Activated CD8-positive, alpha-beta memory T cell treated with anti-CD3 and anti-CD28 coated beads for 24 hours (primary cell): ENCODE results near the gene ARMC5.

Source experiments
- DNase-seq: peaks from one replicate; pipeline ENCODE4 v3.0.0-alpha.2; 2020

Gene ARMC5

DNA sequence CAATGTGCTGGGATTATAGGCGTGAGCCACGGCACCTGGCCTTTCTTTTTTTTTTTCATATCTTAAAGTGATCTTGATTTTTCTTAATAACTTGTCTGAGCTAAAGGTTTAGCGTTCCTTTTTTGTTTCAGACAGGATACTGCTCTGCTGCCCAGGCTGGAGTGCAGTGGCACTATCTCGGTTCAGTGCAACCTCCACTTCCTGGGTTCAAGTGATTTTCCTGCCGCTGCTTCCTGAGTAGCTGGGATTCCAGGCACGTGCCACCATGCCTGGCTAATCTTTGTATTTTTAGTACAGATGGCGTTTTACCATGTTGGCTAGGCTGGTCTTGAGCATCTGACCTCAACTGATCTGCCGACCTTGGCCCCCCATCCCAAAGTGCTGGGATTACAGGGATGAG, 44.9 kb downstream of the ARMC5 start:
- no peak for DNase-seq

GRCh38 chr16:31505483-31505882, 46.2 kb downstream of the ARMC5 start:
- DNase-seq = no peak

- no peak for DNase-seq
Measured at GRCh38 chr16:31507617-31507928, 48.3 kb downstream of the ARMC5 start.

- DNase-seq = peak; percentile 93
Measured at GRCh38 chr16:31507929-31508705, 48.8 kb downstream of the ARMC5 start, which contains the start of gene RUSF1. RUSF1 (minus strand) TSS chr16:31508391; CDS start chr16:31508373, 18 bp downstream.

DNA sequence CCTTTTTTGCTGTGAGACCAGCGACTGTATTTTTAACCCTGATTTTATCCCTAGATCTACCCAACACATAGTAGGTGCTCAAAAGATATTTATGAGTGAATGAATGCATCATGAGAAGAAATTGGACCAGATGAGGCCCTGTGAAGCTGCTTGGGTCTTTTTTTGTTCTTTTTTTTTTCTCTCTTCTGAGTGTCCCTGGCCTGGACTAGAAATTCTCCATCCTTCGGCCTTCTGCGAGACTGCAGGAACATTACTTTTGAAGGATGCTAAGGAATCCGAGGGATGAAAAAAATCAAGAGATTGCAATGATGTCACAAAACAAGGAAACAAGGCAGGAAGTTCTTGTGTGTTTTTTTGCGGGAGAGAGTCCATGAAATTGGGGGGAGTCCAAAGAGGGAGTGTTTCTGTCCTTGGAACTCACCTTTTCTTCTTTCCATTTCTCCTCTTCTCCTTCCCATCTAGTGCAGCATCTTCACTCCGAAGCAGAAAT, 49.5 kb downstream of the ARMC5 start:
- no peak for DNase-seq

GRCh38 chr16:31513126-31513525, 53.8 kb downstream of the ARMC5 start:
- no peak for DNase-seq

DNA sequence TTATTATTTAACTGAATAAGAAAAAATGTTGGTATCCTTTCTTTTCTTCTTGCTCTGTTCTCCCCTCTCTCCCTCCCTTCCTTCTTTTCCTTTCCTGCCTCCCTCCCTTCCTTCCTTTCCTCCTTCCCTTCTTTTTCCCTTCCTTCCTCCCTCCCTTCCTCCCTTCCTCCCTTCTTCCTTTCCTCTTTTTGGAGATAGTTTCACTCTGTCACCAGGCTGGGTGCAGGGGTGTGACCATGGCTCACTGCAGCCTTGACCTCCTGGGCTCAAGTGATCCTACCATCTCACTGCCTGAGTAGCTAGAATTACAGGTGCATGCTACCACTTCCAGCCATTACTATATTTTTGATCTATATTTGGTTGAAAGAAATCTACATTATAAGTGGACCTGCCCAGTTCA, 54.6 kb downstream of the ARMC5 start:
- no peak for DNase-seq
